ENCODE results near the gene TSPO2.

DNA sequence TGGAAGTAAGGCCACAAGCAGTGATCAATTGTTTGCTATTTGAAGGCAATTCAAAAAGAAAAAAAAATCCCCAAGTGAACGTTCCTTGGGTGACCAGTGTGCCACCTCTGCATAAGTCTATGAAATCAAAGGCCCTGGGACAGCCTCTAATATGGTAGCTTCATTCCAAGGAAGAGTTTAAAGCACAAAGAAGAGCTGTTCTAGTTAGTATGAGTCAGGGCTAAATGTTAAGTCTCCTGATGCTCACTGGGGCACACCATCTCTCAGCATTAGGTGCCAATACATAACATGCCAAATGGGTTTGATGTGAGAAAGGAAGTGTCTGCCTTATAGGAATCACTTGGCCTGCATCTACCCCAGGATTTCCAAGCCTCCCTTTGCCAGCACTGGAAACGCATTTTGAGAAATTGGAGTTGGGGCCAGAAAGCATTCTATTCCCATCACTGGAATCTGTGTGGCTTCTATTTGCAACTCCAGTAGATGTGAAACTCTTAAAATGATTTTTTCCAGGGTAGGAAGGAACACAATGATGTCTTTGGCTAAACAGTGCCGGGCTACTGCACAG lies 16.2 kb upstream of the TSPO2 start:
- TF ChIP-seq CTCF (IDR thresholded peaks at IDR 0.05) (no peak), POLR2A (IDR thresholded peaks at IDR 0.05) (no peak), POLR2AphosphoS5 (IDR thresholded peaks at IDR 0.05; ENCODE audit: insufficient read depth in 1 of 2, low read depth in 1 of 2) (no peak)
